Measurements from ENCODE around the gene MYCBP2.

Gene MYCBP2

GRCh38 chr13:77065461-77066147 lies 261.3 kb downstream of the MYCBP2 start:
- no peak for DNase-seq

- no peak for DNase-seq
These were observed 264.8 kb downstream of the MYCBP2 start for GRCh38 chr13:77062097-77062496.

- DNase-seq, result no peak
These were observed 265.5 kb downstream of the MYCBP2 start for GRCh38 chr13:77061362-77061761.

- no peak for DNase-seq
These were observed 270.0 kb downstream of the MYCBP2 start for GRCh38 chr13:77056886-77057285.

- DNase-seq, result no peak
These were observed 270.5 kb downstream of the MYCBP2 start for GRCh38 chr13:77056382-77056781.

GRCh38 chr13:77055158-77055557 lies 271.7 kb downstream of the MYCBP2 start:
- DNase-seq, result no peak

GRCh38 chr13:77053192-77053591 lies 273.7 kb downstream of the MYCBP2 start:
- no peak for DNase-seq

GRCh38 chr13:77048681-77049080 lies 278.2 kb downstream of the MYCBP2 start:
- no peak for DNase-seq

- DNase-seq, result no peak
These were observed 279.1 kb downstream of the MYCBP2 start for GRCh38 chr13:77047649-77048343.

GRCh38 chr13:77042566-77043177 lies 284.2 kb downstream of the MYCBP2 start:
- DNase-seq, result no peak

GRCh38 chr13:77040835-77041234 lies 286.1 kb downstream of the MYCBP2 start:
- peak; percentile 91 for DNase-seq

GRCh38 chr13:77040076-77040475 lies 286.8 kb downstream of the MYCBP2 start:
- DNase-seq, result peak; percentile 64

GRCh38 chr13:77038907-77039480 lies 287.9 kb downstream of the MYCBP2 start:
- DNase-seq, result no peak

GRCh38 chr13:77036279-77036678 lies 290.6 kb downstream of the MYCBP2 start:
- no peak for DNase-seq

GRCh38 chr13:77034881-77035280 lies 292.0 kb downstream of the MYCBP2 start:
- DNase-seq, result no peak

GRCh38 chr13:77033717-77034302 lies 293.1 kb downstream of the MYCBP2 start:
- no peak for DNase-seq

- DNase-seq, result peak; percentile 75
These were observed 295.1 kb downstream of the MYCBP2 start for GRCh38 chr13:77031656-77032243.

- DNase-seq, result no peak
These were observed 297.5 kb downstream of the MYCBP2 start for GRCh38 chr13:77029436-77029835.

- DNase-seq, result no peak
These were observed 298.7 kb downstream of the MYCBP2 start for GRCh38 chr13:77028202-77028601.

GRCh38 chr13:77026861-77027621 lies 299.9 kb downstream of the MYCBP2 start, which contains the start of gene FBXL3:
TSS of gene FBXL3 (minus strand) at chr13:77027159. CDS start at chr13:77021860, 5,299 bp downstream.
- DNase-seq, result peak; percentile 24

- DNase-seq, result no peak
These were observed 300.5 kb downstream of the MYCBP2 start for GRCh38 chr13:77026255-77026860.

GRCh38 chr13:77022341-77022740 lies 304.6 kb downstream of the MYCBP2 start:
- DNase-seq, result no peak

Measured in NCI-H524 treated with DMSO at 0.1 percent for 48 hours (cell line).